GM20431 (cell line): ENCODE measurements around the gene CAMTA1.

Experiments used
- in situ Hi-C: fragments of 300-500 bp; cut with MseI, MboI; formaldehyde crosslinking; loops from one replicate; pipeline ENCODE4 v1.15.0; 2020; ENCODE audit warnings: low sequenced_read_pairs; ENCODE audit not compliant: unreplicated experiment

Gene CAMTA1

GRCh38 chr1:7250597-7251453 is 465.6 kb downstream of the CAMTA1 start:
- in situ Hi-C loops, result no loop called here

GRCh38 chr1:7251454-7251800 is 466.2 kb downstream of the CAMTA1 start:
- in situ Hi-C loops, result no loop called here

- in situ Hi-C loops, result no loop called here
Observed at GRCh38 chr1:7252411-7253117, 467.3 kb downstream of the CAMTA1 start.

- in situ Hi-C loops, result no loop called here
Observed at GRCh38 chr1:7253118-7253480, 467.8 kb downstream of the CAMTA1 start.

- in situ Hi-C loops, result no loop called here
Observed at GRCh38 chr1:7253988-7254587, 468.8 kb downstream of the CAMTA1 start.

GRCh38 chr1:7255303-7256058 is 470.2 kb downstream of the CAMTA1 start:
- in situ Hi-C loops, result no loop called here

GRCh38 chr1:7256526-7256925 is 471.3 kb downstream of the CAMTA1 start:
- in situ Hi-C loops, result no loop called here

- in situ Hi-C loops, result no loop called here
Observed at GRCh38 chr1:7257225-7257624, 472.0 kb downstream of the CAMTA1 start.

- in situ Hi-C loops, result no loop called here
Observed at GRCh38 chr1:7258589-7259135, 473.4 kb downstream of the CAMTA1 start.

GRCh38 chr1:7259955-7260354 is 474.7 kb downstream of the CAMTA1 start:
- in situ Hi-C loops, result no loop called here

- in situ Hi-C loops, result no loop called here
Observed at GRCh38 chr1:7261490-7261889, 476.2 kb downstream of the CAMTA1 start.

GRCh38 chr1:7262611-7263010 is 477.4 kb downstream of the CAMTA1 start:
- in situ Hi-C loops, result no loop called here

- in situ Hi-C loops, result no loop called here
Observed at GRCh38 chr1:7263021-7263960, 478.0 kb downstream of the CAMTA1 start.

GRCh38 chr1:7264101-7264500 is 478.8 kb downstream of the CAMTA1 start:
- in situ Hi-C loops, result no loop called here

- in situ Hi-C loops, result no loop called here
Observed at GRCh38 chr1:7265771-7266371, 480.6 kb downstream of the CAMTA1 start.

GRCh38 chr1:7266561-7266960 is 481.3 kb downstream of the CAMTA1 start:
- in situ Hi-C loops, result no loop called here

GRCh38 chr1:7267493-7267892 is 482.2 kb downstream of the CAMTA1 start:
- in situ Hi-C loops, result no loop called here

GRCh38 chr1:7268983-7269382 is 483.7 kb downstream of the CAMTA1 start:
- in situ Hi-C loops, result no loop called here

- in situ Hi-C loops, result no loop called here
Observed at GRCh38 chr1:7269525-7269924, 484.3 kb downstream of the CAMTA1 start.
